Subcutaneous adipose tissue (tissue), 4 donors: ENCODE measurements around the gene ACBD3. TPM values are rescaled to one million over a fixed set of nuclear protein-coding genes. Genes with fewer than 3 reads are reported as not detected.

ENCODE experiments used
- total RNA-seq, 4 donors: library from RNA; depleted of rRNA; stranded (reverse); fragments of >200 nt; gene quantifications; one replicate each; pipeline ENCODE4 v1.1.0, GENCODE V29; 2016
- TF ChIP-seq, protein P1 (sequence below): fragments of 450-650 bp; IDR thresholded peaks from one replicate; pipeline ENCODE4 v1.5.1; 2016; ENCODE audit warnings: low read depth, mild to moderate bottlenecking, control low read depth, antibody characterized with exemption, moderate library complexity

ACBD3 gene
- total RNA-seq, 4 donors from 2014 or later, result 40.1 to 56.6 (median 51.4) TPM

DNA sequence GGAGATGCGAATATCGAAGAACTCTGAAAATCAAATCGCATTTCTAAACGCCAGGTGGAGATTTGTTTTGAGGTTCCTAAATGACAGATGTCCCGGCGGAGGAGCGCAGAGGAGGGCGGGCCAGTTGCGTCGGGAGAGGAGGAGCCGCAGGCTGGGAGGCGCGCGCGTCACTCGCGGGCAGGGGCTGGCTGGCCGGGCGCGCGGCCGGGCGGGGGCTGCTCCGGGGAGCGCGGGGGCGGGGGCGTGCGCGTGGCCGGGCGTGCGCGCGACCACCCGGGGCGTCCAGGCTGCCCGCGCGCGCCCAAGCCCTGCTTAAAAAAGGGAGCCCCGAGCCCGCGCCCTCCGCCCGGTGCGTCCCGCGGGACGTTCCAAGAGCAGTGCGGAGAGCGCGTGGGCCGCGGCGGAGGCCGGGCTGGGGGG, 76.7 kb downstream of the ACBD3 start:
- TF ChIP-seq, protein P1, sequence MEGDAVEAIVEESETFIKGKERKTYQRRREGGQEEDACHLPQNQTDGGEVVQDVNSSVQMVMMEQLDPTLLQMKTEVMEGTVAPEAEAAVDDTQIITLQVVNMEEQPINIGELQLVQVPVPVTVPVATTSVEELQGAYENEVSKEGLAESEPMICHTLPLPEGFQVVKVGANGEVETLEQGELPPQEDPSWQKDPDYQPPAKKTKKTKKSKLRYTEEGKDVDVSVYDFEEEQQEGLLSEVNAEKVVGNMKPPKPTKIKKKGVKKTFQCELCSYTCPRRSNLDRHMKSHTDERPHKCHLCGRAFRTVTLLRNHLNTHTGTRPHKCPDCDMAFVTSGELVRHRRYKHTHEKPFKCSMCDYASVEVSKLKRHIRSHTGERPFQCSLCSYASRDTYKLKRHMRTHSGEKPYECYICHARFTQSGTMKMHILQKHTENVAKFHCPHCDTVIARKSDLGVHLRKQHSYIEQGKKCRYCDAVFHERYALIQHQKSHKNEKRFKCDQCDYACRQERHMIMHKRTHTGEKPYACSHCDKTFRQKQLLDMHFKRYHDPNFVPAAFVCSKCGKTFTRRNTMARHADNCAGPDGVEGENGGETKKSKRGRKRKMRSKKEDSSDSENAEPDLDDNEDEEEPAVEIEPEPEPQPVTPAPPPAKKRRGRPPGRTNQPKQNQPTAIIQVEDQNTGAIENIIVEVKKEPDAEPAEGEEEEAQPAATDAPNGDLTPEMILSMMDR, result no peak

DNA sequence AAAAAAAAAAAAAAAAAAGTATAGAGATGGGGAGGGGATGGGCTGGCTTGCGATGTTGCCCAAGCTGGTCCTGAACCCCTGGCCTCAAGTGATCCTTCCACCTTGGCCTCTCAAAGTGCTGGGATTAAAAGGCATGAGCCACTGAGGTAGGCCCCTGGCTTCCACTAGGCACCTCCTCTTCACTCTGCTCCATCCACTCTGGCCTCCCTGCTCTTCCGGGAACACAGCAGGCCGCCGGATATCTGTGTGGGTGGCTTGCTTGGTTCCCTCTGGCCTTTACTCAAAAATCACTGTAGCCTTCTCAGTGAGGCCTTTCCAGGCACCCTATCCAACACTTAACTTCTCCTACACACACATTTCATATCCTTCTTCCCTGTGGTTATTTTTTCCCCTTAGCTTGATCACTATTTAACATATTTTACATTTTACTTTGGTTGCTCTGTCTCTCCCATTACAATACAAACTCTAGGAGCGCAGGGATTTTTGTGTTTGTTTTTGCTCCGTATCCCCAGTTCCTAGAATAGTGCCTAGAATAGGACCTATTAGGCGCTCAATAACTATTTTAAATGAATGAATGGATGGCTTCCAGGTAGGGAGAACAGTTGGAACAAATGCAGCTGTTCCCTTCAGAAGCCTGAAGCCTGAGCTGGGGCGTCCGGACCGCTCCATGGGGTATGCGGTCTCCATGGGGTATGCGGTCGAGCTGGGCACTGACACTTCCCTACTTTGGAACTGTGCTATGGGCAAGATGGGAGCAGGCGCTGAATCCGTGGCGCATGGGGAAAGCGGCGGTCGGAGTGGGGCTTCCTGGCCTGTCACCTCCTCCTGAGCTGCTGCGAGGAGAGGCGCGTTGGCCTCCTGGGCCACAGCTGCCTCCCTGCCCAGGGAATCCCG, 77.4 kb downstream of the ACBD3 start:
- TF ChIP-seq, protein P1, result no peak

DNA sequence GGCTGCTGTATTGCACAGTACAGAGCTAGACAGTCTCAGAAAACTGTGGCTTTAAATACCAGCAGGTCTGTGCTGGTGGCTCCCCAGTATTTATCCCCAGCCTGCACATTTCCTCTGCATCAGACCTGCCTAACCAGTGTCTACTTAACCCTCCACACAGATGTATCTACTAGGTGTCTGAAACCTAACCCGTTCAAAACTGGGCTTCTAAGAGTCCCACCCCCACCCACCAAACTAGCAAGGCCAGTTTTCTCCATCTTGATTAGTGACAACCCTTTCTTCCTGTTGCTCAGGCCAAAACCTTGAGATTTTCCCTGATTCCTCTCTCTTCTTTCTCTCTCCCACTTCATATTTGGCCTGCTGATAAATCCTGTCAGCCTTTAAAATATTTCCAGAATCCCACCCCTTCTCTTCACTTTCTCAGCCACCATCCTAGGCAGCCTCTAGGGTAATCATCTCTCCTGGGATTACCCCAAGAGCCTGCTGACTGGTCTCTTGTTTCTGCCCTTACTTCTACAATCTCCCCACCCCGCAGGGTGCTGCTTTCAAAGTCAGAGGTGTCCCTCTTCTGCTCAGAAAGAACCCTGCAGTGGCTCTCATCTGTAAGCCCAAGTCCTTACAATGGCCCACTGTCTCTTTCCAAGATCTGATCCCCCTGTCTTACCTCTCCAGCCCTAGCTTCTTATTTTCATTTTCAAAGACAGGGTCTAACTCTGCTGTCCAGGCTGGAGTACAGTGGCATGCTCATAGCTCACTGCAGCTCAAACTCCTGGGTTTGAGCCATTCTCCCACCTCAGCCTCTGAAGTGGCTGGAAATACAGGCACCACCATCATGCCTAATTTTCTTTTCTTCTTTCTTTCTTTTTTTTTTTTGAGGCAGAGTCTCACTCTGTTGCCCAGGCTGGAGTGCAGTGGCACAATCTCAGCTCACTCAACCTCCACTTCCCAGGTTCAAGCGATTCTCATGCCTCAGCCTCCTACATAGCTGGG, 78.8 kb downstream of the ACBD3 start:
- TF ChIP-seq, protein P1, result no peak

DNA sequence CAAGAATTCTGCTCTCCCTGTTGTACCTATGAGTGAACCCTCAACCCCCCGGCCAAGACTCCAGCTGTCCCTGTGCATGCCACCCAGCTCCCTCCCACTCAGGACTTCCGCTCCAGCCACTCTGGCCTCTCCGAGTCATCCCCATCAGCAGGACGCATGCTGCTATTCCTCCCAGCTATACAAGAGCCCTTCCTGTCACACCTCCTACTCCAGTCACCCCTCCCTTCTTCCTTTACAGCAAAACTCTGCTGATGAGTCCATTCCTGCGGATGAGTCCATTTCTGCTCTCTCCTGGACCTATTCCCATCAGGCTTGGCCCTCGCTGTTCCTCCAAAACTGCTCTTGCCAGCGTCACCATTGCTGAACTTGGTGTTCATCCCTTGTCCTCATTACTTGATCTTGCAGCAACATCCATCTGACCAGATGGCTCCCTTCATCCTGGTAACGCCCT, 81.8 kb downstream of the ACBD3 start:
- TF ChIP-seq, protein P1, result no peak

DNA sequence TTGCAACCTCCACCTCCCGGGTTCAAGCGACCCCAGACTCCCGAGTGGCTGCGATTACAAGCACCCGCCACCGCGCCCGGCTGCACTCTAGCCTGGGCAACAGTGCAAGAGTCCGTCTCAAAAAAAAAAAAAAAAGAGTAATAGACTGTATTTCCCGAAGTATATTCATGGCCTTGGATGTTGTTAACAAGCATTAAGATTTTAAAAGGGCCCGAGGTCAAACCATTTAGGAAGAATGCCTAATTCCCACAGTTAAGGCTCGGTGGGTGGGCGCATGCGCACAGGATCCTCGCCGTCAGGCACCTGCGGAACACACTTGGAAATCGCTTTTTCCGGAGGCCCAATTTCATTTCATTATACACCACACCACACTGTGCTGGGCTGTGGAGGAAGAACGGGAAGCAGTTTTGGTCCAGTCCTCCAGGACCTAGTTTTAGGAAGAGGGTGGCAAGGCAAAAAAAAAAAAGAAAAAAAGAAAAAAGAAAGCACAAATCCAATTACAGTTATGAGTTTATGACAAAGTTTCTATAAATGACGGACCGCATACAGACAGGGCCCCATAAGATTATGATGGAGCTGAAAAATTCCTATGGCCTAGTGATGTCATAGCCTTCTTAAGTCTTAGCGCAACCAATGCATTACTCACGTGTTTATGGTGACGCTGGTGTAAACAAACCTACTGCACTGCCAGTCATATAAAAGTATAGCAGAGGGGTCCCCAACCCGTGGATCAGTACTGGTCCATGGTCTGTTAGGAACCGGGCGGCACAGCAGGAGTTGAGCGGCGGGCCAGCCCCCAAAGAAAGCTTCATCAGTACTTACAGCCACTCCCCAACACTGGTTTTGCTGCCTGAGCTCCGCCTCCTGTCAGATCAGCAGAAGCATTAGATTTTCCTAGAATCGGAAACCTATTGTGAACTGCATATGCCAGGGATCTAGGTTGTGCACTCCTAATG, 85.8 kb downstream of the ACBD3 start:
- TF ChIP-seq, protein P1, result no peak

DNA sequence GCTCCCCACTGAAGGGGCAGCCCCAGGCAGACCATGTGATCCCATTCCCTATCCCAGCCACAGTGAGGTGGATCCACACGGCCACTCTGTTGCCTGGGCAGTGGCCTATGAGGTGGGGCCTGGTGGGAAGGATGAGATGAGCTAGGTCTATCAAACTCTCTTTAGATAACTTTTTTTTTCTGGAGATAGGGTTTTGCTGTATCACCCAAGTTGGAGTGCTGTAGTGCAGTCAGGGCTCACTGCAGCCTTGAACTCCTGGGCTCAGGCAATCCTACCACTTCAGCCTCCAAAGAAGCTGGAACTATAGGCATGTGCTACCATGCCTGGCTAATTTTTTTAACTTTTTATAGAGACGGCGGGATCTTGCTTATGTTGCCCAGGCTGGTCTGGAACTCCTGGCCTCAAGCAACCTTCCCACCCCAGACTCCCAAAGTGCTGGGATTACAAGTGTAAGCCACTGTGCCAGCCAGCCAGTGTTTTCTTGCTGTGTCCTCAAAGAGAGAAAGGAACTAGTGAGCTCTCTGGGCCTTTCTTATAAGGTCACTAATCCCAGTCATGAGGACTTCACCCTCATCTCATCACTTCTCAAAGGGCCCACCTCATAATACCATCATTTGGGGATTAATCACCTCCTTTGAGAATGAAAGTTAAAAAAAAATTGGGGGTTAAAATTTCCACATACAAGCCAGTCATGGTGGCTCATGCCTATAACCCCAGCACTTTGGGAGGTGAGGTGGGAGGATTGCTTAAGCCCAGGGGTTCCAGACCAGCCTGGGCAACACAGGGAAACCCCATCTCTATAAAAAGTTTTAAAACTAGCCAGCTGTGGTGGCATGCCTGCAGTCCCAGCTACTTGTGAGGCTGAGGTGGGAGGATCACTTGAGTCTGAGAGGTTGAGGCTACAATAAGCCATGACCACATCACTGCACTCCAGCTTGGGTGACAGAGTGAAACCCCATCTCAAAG, 87.4 kb downstream of the ACBD3 start:
- TF ChIP-seq, protein P1, result no peak
